MCF 10A (cell line): ENCODE data around the gene NOP10. TPM values are rescaled to one million over a fixed set of nuclear protein-coding genes. Genes with fewer than 3 reads are reported as not detected.
A peak's percentile ranks its signal among the peaks of the same experiment; 100 is the strongest.

Experiments
- BruUV-seq: library from RNA; stranded (reverse); fragments of 400-500 nt; replicated peaks from 2 replicates; lab custom pipeline; 2021; lab: Mats Ljungman, UMichigan
- CTCF ChIA-PET: fragments of 300-600 bp; sonication (Branson Sonifier 250); formaldehyde crosslinking; extraction: SDS; loops from one replicate; lab custom pipeline; 2021; ENCODE audit warnings: antibody characterized with exemption, inconsistent platforms; lab: Yijun Ruan, JAX
- POLR2A ChIA-PET: fragments of 300-600, 350-650 bp; sonication (Branson Sonifier 250); formaldehyde crosslinking; extraction: SDS; loops from one replicate; lab custom pipeline; 2020; ENCODE audit warnings: antibody characterized with exemption, inconsistent platforms; lab: Yijun Ruan, JAX
- DNase-seq: peaks from one replicate; pipeline ENCODE4 v3.0.0-alpha.2; 2018; ENCODE audit not compliant: unreplicated experiment
- H3K27ac Mint-ChIP-seq: one replicate; pipeline ENCODE4 v1.8.0; 2022; ENCODE audit warnings: mild to moderate bottlenecking, low read depth, mixed read lengths; ENCODE audit not compliant: unreplicated experiment
- H3K27me3 Mint-ChIP-seq: one replicate; pipeline ENCODE4 v1.8.0; 2022; ENCODE audit warnings: mixed read lengths; ENCODE audit not compliant: insufficient read depth, unreplicated experiment
- H3K36me3 Mint-ChIP-seq: one replicate; pipeline ENCODE4 v1.8.0; 2022; ENCODE audit warnings: mild to moderate bottlenecking, moderate library complexity, mixed read lengths; ENCODE audit not compliant: insufficient read depth, unreplicated experiment
- H3K4me1 Mint-ChIP-seq: one replicate; pipeline ENCODE4 v1.8.0; 2022; ENCODE audit warnings: mixed read lengths; ENCODE audit not compliant: insufficient read depth, unreplicated experiment
- H3K4me3 Mint-ChIP-seq: one replicate; pipeline ENCODE4 v1.8.0; 2022; ENCODE audit warnings: mild to moderate bottlenecking, moderate library complexity, mixed read lengths; ENCODE audit not compliant: unreplicated experiment
- H3K9me3 Mint-ChIP-seq: one replicate; pipeline ENCODE4 v1.8.0; 2022; ENCODE audit warnings: mixed read lengths; ENCODE audit not compliant: unreplicated experiment
- CTCF ChIP-seq: fragments of 200-600 bp; IDR thresholded peaks from one replicate; pipeline ENCODE4 v1.8.0; 2022; ENCODE audit warnings: antibody characterized with exemption, mild to moderate bottlenecking; ENCODE audit not compliant: unreplicated experiment
- intact Hi-C: fragments of 100-400 bp; cut with micrococcal nuclease; formaldehyde crosslinking; loops from 2 replicates; pipeline ENCODE4 v1.14.1; 2022
- total RNA-seq: library from RNA; stranded (reverse); gene quantifications from 2 replicates; pipeline ENCODE4 v1.2.3, GENCODE V29; 2022

NOP10 gene
- total RNA-seq, 1 experiment from 2014 or later, result 187 TPM

- DNase-seq, result no peak
- Mint-ChIP-seq H3K27me3 (no peaks in the 10 kb centered on the region), H3K36me3 (peaks cover 22% of the 10 kb centered on the region), H3K27ac (peak overlapping the region; percentile 59), H3K9me3 (no peaks in the 10 kb centered on the region), H3K4me1 (peaks cover 20% of the 10 kb centered on the region), H3K4me3 (peak overlapping the region; percentile 79)
- CTCF ChIA-PET, result interaction anchor here (0.6 to 3.4 kb wide), 6 partner anchors 11 to 211 kb away, joined by 3 to 24 read pairs (median 4); partner anchors contain the start of genes KATNBL1, NOP10 and NUTM1
- no TSS peak for BruUV-seq
- no peak for TF ChIP-seq CTCF
- intact Hi-C loops, result no loop called here
- POLR2A ChIA-PET, result interaction anchor here (0.8 to 4.2 kb wide), 10 partner anchors 10 to 281 kb away, joined by 3 to 44 read pairs (median 16); partner anchors contain the start of genes EMC4, GOLGA8B, KATNBL1 and NOP10
Observed at GRCh38 chr15:34365091-34365825, 22.3 kb upstream of the NOP10 start.

- ChIA-PET POLR2A (interaction anchor here (1.0 kb wide), 1 partner anchor 9 kb away, joined by 4 read pairs; no protein-coding TSS in a partner anchor), CTCF (interaction anchor here (1.0 kb wide), 1 partner anchor 20 kb away, joined by 3 read pairs; no protein-coding TSS in a partner anchor)
- no peaks in the 10 kb centered on the region for H3K27me3 Mint-ChIP-seq
- H3K27ac Mint-ChIP-seq, result no peak overlapping the region
- DNase-seq, result no peak
- H3K4me1 Mint-ChIP-seq, result peaks cover 20% of the 10 kb centered on the region
- TF ChIP-seq CTCF, result no peak
- intact Hi-C loops, result no loop called here
- peaks cover 28% of the 10 kb centered on the region for H3K36me3 Mint-ChIP-seq
- no TSS peak for BruUV-seq
- H3K4me3 Mint-ChIP-seq, result no peak overlapping the region
- no peaks in the 10 kb centered on the region for H3K9me3 Mint-ChIP-seq
Observed at GRCh38 chr15:34364041-34364440, 21.1 kb upstream of the NOP10 start.

DNA sequence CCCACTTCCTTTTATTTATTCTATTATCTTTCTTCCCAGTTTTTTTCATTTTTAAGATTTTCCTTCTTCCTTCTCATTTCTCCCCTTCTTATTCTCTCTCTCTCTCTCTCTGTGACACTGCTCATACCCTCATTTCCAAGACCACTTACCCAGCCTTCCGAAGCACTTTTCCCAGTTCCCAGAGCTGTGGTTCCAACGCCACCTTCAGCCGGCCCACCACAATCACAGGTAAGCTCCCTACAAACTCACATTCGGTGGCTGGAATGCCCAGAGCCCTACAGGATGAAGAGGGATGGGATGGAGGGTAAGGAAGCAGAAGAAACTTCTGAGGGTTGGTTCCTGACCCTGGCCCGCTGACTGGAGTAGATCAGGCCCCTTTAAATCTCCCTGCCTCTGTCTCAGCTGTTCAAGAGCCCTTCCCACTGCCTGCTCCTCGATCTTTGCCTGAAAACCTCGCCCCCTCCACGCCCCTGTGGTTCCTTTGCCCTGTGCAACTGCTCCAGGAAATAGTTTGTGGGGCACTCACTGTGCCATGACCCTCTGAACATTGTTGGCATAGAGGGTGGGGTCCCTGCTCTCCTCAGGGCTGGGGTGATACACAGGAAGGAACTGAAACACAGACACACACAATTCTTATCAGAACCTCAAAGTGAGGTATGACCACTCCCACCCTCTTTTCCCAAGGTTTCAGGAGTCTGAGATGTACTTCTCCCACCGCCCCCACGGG, 19.3 kb upstream of the NOP10 start:
- Mint-ChIP-seq H3K36me3 (peaks cover 29% of the 10 kb centered on the region), H3K4me1 (peaks cover 20% of the 10 kb centered on the region), H3K9me3 (no peaks in the 10 kb centered on the region), H3K4me3 (no peak overlapping the region), H3K27ac (peak overlapping the region; percentile 67), H3K27me3 (no peaks in the 10 kb centered on the region)
- DNase-seq, result no peak
- TF ChIP-seq CTCF, result no peak
- ChIA-PET POLR2A (interaction anchor here (1.2 to 1.3 kb wide), 2 partner anchors 19 to 24 kb away, joined by 4 to 5 read pairs; partner anchors contain the start of genes NUTM1 and SLC12A6), CTCF (interaction anchor here (0.6 to 2.6 kb wide), 2 partner anchors 19 to 224 kb away, joined by 3 to 19 read pairs; partner anchors contain the start of genes NOP10 and NUTM1)
- intact Hi-C loops, result no loop called here
- BruUV-seq, result no TSS peak
